ENCODE data around the gene PCMTD2. TPM values are rescaled to one million over a fixed set of nuclear protein-coding genes. Genes with fewer than 3 reads are reported as not detected.

The PCMTD2 gene
- 10 to 100 TPM; 32.8 to 33.7 TPM for total RNA-seq

DNA sequence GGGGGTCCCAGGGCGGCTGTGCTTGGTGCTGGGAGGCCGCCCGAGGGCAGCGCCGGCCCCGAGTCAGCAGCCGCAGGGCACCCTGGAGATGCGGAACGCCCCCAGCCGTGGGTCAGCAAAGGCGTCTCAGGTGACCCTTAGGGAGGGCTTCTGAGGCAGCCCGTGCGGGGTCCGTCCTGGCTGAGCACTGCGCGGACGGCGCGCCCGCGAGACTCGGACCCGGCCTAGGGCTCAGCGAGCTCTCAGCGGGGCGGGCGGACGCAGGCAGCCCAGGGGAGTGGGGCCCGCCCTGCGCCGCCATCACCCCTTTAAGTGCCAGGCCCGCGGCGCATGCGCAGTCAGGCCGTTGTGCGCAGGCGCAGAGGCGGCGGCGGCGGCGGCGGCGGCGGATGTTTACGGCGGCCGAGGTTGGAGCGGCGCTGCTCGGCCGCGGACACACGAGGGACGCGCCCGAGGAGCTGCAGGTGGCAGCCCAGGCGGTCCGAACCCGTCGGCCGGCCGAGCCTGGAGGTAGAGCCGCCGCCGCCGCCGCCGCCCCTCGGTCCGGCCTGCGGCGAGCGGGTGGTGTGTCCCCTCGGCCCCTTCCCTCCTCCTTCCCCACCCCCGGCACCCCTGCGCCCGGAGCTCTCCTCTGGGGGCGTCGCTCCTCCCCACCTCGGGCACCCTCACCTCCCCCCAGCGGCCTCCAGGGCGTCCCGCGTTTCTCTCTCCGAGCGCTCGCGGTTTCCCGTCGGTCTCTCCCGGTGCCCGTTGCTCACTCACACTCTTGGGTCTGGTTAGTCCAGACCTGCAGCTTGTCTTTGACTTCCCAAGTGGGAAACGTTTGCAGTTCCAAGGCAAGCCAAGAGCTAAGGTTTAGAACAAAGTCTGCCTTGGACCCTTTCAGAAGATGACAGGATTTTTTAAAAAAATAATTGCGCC lies at the start of gene PCMTD2:
Gene PCMTD2, plus strand, starts transcription at position 388 of the 921 bp plus-strand sequence. CDS start 4,218 bp downstream, outside the sequence.
- peaks cover 49% of the 10 kb centered on the region for H3K4me1 Mint-ChIP-seq (ENCODE audit: low read depth)
- H3K27me3 Mint-ChIP-seq, result peaks cover 2% of the 10 kb centered on the region
- H3K9me3 Mint-ChIP-seq, result no peaks in the 10 kb centered on the region
- intact Hi-C loops (cut with micrococcal nuclease), result loop anchor here (5.0 kb wide), 1 partner anchor 178 kb away; the partner anchor contains the start of gene RGS19
- H3K4me3 Mint-ChIP-seq, result peak within 1 kb of the TSS; percentile 85
- ChIA-PET CTCF (interaction anchor here (1.0 to 7.7 kb wide), 5 partner anchors 10 to 216 kb away, joined by 3 to 61 read pairs (median 5); no protein-coding TSS in a partner anchor), POLR2A (interaction anchor here (1.0 kb wide), 1 partner anchor 178 kb away, joined by 3 read pairs; no protein-coding TSS in a partner anchor)
- H3K36me3 Mint-ChIP-seq, result peaks cover 5% of the 10 kb centered on the region
- peak; percentile 92 for DNase-seq
- H3K27ac Mint-ChIP-seq, result peak within 1 kb of the TSS; percentile 82

DNA sequence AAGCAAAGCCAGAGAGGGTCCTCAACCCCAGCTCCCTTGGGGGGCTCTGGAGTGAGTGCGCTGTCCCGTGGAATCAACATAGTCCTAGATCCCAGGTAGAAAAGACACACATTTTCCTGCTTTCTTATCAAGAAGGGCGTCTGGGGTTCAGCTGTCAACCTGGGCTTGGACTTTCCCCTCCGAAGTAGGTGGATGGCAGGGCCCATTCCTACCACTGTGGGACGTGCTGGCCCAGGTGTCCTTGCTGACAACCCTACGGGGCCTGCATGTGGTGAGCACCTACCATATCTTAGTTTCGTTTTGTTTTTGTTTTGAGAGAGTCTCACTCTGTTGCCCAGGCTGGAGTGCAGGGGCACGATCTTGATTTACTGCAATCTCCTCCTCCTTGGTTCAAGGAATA lies 48.9 kb upstream of the PCMTD2 start:
- Mint-ChIP-seq H3K36me3 (no peaks in the 10 kb centered on the region), H3K9me3 (no peaks in the 10 kb centered on the region), H3K4me3 (no peak overlapping the region), H3K27me3 (no peaks in the 10 kb centered on the region), H3K27ac (no peak overlapping the region), H3K4me1 (ENCODE audit: low read depth) (no peaks in the 10 kb centered on the region)
- intact Hi-C loops (cut with micrococcal nuclease), result no loop called here
- DNase-seq, result no peak
- POLR2A ChIA-PET, result no interaction called here
- CTCF ChIA-PET, result no interaction called here

DNA sequence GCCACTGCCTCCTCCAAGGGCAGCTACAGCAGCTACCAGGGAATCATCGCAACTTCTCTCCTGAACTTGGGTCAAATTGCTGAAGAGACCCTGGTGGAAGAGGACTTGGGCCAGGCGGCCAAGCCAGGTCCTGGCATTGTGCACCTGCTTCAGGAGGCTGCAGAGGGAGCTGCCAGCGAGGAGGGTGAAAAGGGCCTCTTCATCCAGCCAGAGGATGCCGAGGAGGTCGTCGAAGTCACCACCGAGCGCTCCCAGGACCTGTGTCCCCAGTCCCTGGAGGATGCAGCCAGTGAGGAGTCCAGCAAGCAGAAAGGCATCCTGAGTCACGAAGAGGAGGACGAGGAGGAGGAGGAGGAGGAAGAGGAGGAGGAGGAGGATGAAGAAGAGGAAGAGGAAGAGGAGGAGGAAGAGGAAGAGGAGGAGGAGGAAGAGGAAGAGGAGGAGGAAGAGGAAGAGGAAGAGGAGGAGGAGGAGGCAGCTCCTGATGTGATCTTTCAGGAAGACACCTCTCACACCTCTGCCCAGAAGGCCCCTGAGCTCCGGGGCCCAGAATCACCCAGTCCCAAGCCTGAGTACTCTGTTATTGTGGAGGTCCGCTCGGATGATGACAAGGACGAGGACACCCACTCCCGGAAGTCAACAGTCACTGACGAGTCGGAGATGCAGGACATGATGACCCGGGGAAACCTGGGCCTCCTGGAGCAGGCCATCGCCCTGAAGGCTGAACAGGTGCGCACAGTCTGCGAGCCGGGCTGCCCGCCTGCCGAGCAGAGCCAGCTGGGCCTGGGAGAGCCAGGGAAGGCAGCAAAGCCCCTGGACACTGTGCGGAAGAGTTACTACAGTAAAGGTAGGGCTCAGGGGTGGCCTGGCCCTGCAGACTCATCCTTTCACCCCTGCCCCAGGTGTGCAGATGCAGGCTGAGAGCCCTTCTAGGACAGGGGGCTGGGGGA lies 47.6 kb upstream of the PCMTD2 start:
- no peak for DNase-seq
- Mint-ChIP-seq H3K4me3 (no peak overlapping the region), H3K36me3 (no peaks in the 10 kb centered on the region), H3K4me1 (ENCODE audit: low read depth) (peaks cover under 1% of the 10 kb centered on the region), H3K27ac (no peak overlapping the region), H3K27me3 (no peaks in the 10 kb centered on the region), H3K9me3 (no peaks in the 10 kb centered on the region)
- CTCF ChIA-PET, result no interaction called here
- POLR2A ChIA-PET, result no interaction called here
- intact Hi-C loops (cut with micrococcal nuclease), result no loop called here

DNA sequence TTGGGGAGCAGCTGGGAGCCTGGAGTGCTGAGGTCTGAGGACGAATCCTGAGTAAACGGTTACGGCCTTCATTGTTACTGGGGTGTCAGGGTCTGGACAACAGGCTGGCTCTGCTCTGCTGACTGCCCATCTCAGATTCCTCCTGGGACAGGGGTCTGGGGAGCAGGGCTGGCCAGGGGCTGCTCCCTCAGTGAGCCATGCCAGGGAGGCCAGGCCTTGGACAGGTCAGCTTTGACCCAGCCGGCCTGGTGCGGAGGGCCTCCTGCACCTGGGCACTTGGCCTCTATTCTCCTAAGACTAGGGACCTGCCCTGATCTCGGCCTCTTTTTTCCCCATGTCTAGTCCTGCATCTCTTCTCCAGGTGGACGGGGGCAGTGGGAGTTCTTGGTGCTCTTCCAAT lies 46.4 kb upstream of the PCMTD2 start:
- peaks cover 1% of the 10 kb centered on the region for H3K4me1 Mint-ChIP-seq (ENCODE audit: low read depth)

DNA sequence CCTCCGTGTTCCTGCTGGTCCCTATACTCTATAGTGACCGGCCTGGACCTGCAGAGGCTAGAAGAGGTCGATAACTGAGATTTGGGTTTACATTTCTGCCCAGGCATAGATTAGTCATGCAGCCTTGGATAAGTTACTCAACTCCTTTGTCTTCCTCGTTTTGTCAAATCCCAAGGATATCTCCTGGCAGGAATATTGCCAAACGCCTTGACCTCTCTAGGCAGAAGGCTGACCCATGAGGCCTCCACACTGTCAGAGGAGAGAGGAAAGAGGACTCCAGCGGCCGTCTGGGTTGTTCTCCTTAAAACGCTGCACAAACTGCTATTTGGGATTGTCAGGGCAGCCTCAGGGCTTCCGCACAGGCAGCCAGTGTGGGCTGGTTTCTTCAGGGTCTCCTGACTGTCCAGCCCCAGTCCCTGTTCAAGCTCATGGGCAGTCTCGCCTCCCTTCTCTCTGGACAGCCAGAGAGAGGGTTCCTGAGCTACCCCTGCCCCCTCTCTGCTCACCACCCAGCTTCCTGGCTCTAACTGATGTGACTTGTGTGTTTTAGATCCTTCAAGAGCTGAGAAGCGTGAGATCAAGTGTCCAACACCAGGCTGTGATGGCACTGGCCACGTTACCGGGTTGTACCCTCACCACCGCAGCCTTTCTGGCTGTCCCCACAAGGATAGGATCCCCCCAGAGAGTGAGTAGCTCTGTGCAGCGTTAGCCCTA lies 44.7 kb upstream of the PCMTD2 start:
- Mint-ChIP-seq H3K4me1 (ENCODE audit: low read depth) (peaks cover 14% of the 10 kb centered on the region), H3K9me3 (no peaks in the 10 kb centered on the region), H3K27ac (no peak overlapping the region), H3K27me3 (no peaks in the 10 kb centered on the region), H3K4me3 (no peak overlapping the region), H3K36me3 (no peaks in the 10 kb centered on the region)
- POLR2A ChIA-PET, result no interaction called here
- intact Hi-C loops (cut with micrococcal nuclease), result no loop called here
- CTCF ChIA-PET, result no interaction called here
- no peak for DNase-seq

More for the DNA sequence above, 46.4 kb upstream of the PCMTD2 start:
- ChIA-PET CTCF (no interaction called here), POLR2A (no interaction called here)
- intact Hi-C loops (cut with micrococcal nuclease), result no loop called here
- Mint-ChIP-seq H3K9me3 (no peaks in the 10 kb centered on the region), H3K4me3 (no peak overlapping the region), H3K27ac (no peak overlapping the region), H3K36me3 (no peaks in the 10 kb centered on the region), H3K27me3 (no peaks in the 10 kb centered on the region)
- no peak for DNase-seq

DNA sequence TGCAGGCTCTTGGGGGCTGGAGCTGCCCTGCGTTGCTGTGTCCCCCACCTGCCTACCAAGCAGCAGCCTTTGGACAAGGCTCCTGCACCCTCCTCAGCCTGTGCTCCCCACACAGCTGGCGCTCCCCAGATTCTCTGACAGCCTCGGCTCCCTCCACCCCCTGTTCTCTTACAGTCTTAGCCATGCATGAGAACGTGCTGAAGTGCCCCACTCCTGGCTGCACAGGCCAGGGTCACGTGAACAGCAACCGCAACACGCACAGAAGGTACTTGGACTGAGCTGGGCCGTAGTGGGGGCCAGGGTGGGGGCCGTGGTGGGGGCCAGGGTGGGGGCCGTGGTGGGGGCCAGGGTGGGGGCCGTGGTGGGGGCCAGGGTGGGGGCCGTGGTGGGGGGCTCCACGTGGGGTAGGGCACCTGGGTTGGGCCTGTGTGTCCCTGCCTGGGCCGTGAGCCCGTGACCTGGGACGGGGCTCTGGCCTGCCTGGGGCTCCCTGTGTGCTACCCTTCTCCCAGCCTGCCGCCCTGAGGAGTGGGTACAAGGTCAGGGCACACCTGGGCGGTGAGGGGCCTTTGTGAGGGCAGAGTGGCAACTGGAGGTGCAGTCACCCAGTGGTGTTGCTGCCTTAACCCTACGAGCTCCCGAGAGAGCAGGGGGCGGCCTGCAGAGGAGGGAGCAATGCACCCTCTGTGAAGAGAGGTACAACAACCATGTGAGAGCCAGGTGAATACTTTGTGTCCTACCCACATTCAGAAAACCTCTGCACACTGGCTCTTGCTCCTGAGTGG lies 43.5 kb upstream of the PCMTD2 start:
- Mint-ChIP-seq H3K4me1 (ENCODE audit: low read depth) (peaks cover 15% of the 10 kb centered on the region), H3K4me3 (no peak overlapping the region), H3K9me3 (no peaks in the 10 kb centered on the region), H3K36me3 (no peaks in the 10 kb centered on the region), H3K27me3 (no peaks in the 10 kb centered on the region), H3K27ac (no peak overlapping the region)
- DNase-seq, result no peak
- ChIA-PET POLR2A (no interaction called here), CTCF (no interaction called here)
- intact Hi-C loops (cut with micrococcal nuclease), result no loop called here

DNA sequence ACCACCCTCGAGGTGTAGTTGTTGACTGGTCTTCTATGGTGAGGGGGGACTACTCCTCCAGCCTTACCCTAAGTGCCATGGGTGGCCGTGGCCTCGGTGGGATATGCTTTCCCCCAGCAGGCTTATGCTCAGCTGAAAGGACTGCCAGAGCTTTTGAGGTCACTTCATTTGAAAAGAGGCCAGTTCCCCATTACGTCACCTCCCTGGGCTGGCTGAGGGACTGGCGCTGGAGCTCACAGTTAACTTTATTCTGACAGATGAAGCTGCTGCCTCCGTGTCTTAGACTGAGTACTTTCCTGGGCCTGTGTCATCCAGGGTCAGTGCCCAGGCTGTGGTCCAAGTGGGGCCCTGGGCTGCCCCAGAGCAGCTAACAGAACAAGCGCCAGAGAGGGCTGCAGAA lies 42.8 kb upstream of the PCMTD2 start:
- no peak overlapping the region for H3K27ac Mint-ChIP-seq
- no peak overlapping the region for H3K4me3 Mint-ChIP-seq
- H3K27me3 Mint-ChIP-seq, result no peaks in the 10 kb centered on the region
- POLR2A ChIA-PET, result no interaction called here
- CTCF ChIA-PET, result no interaction called here
- H3K9me3 Mint-ChIP-seq, result no peaks in the 10 kb centered on the region
- no peak for DNase-seq
- intact Hi-C loops (cut with micrococcal nuclease), result no loop called here
- H3K4me1 Mint-ChIP-seq (ENCODE audit: low read depth), result peaks cover 15% of the 10 kb centered on the region
- no peaks in the 10 kb centered on the region for H3K36me3 Mint-ChIP-seq

DNA sequence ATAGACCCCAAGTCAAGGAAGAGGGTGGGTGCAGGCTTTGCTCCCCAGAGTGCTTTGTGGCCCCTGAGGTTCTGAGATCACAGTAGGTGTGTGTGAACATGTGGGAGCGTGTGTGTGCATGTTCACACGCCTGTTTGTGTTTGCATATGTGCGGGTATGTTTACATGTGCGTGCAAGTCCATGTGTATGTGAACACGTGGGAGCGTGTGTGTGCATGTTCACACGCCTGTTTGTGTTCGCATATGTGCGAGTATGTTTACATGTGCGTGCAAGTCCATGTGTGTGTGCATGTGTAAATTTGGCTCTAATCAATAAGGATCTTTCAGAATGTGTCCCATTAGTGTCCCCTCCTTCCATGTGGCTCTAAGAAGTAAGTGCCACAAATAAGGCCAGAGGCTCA lies 41.4 kb upstream of the PCMTD2 start:
- no peaks in the 10 kb centered on the region for H3K27me3 Mint-ChIP-seq

DNA sequence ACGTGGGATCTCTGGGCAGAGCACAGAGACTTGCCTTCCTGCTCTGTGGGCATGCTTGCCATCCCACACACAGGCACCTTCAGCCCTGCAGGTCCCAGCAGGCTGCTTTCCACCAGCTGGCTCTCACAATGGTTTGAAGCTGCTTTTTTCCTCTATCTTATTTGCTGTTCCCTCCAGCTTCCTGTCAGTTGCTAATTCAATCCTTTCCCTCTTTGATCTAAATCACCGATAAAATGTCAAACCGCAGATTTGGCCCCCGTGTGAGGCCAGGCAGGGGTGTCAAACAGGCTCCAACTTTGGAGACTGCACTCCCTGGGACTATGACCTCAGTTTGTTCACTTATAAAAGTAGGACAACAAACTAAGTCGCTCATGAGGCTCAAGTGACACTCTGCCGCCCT lies 40.6 kb upstream of the PCMTD2 start:
- Mint-ChIP-seq H3K27ac (no peak overlapping the region), H3K36me3 (no peaks in the 10 kb centered on the region), H3K9me3 (no peaks in the 10 kb centered on the region), H3K4me1 (ENCODE audit: low read depth) (peaks cover 15% of the 10 kb centered on the region), H3K27me3 (no peaks in the 10 kb centered on the region), H3K4me3 (no peak overlapping the region)
- intact Hi-C loops (cut with micrococcal nuclease), result no loop called here
- CTCF ChIA-PET, result no interaction called here
- no peak for DNase-seq
- POLR2A ChIA-PET, result no interaction called here

More for the DNA sequence above, 41.4 kb upstream of the PCMTD2 start:
- CTCF ChIA-PET, result no interaction called here
- H3K36me3 Mint-ChIP-seq, result no peaks in the 10 kb centered on the region
- no peak overlapping the region for H3K4me3 Mint-ChIP-seq
- H3K27ac Mint-ChIP-seq, result no peak overlapping the region
- H3K4me1 Mint-ChIP-seq (ENCODE audit: low read depth), result peaks cover 15% of the 10 kb centered on the region
- no peak for DNase-seq
- H3K9me3 Mint-ChIP-seq, result no peaks in the 10 kb centered on the region
- intact Hi-C loops (cut with micrococcal nuclease), result no loop called here
- POLR2A ChIA-PET, result no interaction called here

DNA sequence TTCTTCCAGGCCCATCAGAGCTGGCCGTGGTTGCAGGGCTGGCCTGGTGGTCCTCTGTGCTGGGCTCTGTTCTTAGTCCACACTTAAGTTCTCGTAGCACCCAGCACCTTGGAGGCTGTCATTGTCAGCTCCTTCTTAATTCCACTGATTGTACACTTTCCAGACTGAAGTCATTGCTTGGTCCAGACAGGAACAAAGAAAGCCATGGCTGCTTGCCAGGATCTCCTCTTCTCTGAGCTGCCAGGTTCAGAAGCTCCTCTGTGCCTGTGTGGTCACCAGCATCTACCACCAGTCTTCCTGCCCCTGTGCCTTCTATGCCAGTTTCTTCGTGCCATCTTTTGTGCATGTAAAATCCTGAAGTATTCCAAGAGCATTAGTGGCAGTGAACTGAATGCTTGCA lies 39.5 kb upstream of the PCMTD2 start:
- CTCF ChIA-PET, result interaction anchor here (1.3 kb wide), 1 partner anchor 12 kb away, joined by 3 read pairs; no protein-coding TSS in a partner anchor
- H3K9me3 Mint-ChIP-seq, result no peaks in the 10 kb centered on the region
- peaks cover 15% of the 10 kb centered on the region for H3K4me1 Mint-ChIP-seq (ENCODE audit: low read depth)
- intact Hi-C loops (cut with micrococcal nuclease), result no loop called here
- no peak overlapping the region for H3K27ac Mint-ChIP-seq
- no peak for DNase-seq
- no peaks in the 10 kb centered on the region for H3K36me3 Mint-ChIP-seq
- POLR2A ChIA-PET, result no interaction called here
- no peak overlapping the region for H3K4me3 Mint-ChIP-seq
- H3K27me3 Mint-ChIP-seq, result no peaks in the 10 kb centered on the region

DNA sequence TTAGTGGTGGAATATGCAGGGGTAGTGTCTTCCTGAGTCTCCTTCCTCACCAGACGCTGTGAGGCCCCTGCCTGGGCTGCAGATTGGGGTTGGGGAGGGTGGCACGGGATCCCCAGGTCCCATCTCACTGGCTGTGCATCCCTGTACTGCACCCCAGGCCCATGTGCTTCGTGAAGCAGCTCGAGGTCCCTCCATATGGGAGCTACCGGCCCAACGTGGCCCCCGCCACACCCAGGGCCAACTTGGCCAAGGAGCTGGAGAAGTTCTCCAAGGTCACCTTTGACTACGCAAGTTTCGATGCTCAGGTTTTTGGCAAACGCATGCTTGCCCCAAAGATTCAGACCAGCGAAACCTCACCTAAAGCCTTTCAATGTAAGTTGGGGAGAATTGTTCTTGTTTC lies 38.6 kb upstream of the PCMTD2 start:
- H3K4me1 Mint-ChIP-seq (ENCODE audit: low read depth), result peaks cover 15% of the 10 kb centered on the region
- no peak for DNase-seq
- no peaks in the 10 kb centered on the region for H3K9me3 Mint-ChIP-seq
- ChIA-PET CTCF (interaction anchor here (1.3 kb wide), 1 partner anchor 13 kb away, joined by 3 read pairs; no protein-coding TSS in a partner anchor), POLR2A (no interaction called here)
- no peak overlapping the region for H3K27ac Mint-ChIP-seq
- H3K36me3 Mint-ChIP-seq, result no peaks in the 10 kb centered on the region
- H3K4me3 Mint-ChIP-seq, result no peak overlapping the region
- intact Hi-C loops (cut with micrococcal nuclease), result no loop called here
- H3K27me3 Mint-ChIP-seq, result no peaks in the 10 kb centered on the region

Data from activated CD4-positive, alpha-beta memory T cell treated with anti-CD3 and anti-CD28 coated beads for 36 hours (primary cell).